Embryonic facial prominence (tissue), 1 donor: Measurements from ENCODE around the gene PTBP1.
"Not testable (repeated sequence)": the region's sequence is repeated elsewhere in the genome, so short reads cannot be mapped to it uniquely, and the experiment has no call there.

Experiments
- DNase-seq: peaks from one replicate; pipeline ENCODE4 v3.0.0-alpha.2; 2016; ENCODE audit errors: extremely low spot score

PTBP1 gene

DNA sequence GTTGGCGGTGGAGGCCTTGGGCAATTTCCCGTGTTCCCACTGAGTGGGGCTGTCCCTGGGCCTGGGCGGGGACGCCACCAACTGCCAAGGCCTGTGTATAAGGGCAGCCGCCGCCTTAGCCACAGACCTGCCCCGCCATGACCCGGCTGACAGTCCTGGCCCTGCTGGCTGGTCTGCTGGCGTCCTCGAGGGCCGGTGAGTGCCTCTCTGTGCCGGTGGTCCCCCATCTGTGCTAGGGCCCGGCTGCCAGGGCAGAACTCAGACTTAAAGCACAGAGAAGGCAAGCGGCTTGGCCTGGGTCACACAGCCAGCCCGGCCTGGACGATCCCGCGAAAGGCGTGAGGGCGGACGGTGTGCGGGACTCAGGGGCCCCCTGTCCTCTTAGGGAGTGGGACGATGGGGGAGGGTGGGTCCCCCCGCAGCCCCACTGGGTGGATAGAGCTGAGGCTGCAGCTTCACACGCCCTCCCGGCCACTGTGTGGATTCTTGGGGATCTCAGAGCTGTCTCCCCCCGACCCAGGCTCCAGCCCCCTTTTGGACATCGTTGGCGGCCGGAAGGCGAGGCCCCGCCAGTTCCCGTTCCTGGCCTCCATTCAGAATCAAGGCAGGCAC is 30.6 kb downstream of the PTBP1 start, which contains the start of gene AZU1:
AZU1 (plus strand) TSS at position 128 of the 612 bp plus-strand sequence; CDS start at position 138, 10 bp downstream.
- DNase-seq = no peak

DNA sequence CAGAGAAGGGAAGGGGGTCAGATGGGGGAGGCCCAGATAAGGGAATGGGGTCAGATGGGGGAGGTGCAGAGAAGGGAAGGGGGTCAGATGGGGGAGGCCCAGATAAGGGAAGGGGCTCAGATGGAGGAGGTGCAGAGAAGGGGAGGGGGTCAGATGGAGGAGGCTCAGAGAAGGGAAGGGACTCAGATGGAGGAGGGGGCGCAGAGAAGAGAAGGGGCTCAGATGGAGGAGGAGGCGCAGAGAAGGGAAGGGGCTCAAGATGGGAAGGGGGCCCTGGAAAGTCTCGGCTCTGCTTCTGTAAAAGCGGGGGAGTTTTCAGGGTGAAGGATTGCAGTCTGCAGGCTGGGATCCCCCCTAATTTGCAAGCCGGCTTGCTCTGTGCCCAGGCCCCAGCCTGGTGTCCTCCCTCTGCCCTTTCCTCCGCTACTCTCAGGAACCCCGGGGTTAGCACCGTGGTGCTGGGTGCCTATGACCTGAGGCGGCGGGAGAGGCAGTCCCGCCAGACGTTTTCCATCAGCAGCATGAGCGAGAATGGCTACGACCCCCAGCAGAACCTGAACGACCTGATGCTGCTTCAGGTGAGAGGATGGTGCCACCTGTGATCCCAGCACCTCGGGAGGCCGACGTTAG is 32.0 kb downstream of the PTBP1 start:
- no peak for DNase-seq

DNA sequence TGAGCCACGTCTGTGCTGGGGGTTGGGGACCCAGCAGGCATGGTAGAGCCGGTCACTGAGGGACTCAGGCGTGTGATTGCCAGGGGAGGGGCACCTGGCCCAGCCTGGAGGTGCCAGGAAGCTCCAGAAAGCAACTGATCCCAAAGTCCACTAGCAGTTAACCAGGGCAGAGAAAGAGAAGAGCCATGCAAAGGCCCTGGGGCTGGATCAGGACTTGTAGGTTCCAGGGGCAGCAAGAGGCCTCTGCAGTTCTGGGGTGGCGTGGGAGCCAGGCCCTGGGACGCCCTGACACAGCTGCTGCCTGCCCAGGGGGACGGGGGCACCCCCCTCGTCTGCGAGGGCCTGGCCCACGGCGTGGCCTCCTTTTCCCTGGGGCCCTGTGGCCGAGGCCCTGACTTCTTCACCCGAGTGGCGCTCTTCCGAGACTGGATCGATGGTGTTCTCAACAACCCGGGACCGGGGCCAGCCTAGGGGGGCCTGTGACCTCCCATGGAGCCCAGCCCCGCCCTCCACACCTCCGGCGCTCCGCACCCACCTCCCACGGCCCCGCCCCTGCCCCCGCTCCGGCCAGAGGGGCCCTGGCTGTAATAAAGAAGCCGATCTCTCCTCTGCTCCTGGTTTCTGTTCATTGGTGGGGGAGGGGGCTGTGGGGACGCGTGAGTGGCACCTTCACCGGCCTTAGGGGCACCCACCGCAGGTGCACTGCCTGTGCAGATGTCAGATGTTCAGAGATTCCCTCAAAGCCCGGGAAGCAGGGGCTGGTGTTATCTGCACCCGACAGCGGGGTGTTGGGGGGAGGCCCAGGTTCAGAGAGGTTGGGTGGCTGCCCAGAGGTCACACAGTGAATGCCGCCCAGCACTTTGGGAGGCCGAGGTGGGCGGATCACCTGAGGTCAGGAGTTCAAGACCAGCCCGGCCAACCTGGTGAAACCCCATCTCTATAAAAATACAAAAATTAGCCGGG is 34.4 kb downstream of the PTBP1 start:
- no peak for DNase-seq

DNA sequence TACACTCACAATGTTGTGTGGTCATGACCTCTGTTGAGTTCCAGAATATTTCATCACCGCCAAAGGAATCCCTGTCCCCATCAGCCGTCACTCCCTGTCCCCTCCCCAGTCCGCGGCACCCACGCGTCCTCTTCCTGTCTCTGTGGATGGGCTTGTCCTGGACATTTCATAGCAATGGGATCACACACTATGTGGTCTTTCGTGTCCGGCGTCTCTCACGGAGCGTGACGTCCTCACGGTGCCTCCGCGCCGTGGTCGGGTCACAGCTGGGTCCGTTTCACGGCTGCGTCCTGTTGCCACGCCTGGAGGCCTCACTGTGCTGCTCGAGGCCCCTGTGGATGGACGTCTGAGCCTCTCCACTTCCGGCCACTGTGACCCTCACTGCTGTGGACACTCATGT is 37.0 kb downstream of the PTBP1 start:
- DNase-seq = no peak

DNA sequence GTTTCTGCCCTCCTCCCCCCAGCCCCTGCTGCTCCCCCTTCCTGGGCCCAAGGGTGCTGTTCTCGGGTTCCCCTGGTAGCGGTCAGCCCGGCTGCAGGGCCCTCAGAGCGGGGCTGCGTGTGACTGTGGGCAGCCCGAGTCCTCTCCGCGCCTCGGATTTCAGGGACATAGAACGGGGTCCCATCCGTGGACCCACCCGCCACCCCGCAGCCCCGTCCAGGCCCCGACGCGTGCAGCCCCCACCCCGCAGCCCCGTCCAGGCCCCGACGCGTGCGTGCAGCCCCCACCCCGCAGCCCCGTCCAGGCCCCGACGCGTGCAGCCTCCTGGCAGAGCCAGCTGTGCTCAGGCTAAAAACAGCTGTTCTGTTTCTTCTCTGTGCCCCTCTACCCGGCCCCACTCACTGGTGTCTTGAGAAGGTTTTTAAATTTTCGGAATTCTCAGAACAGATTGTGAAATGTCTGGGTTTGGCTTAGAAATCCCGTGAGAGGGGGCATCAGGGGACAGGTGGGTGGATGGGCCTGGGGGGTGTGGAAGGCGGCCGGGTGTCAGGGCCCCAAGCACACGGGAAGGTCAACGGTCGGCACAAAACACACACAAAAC is 38.1 kb downstream of the PTBP1 start:
- DNase-seq = no peak

DNA sequence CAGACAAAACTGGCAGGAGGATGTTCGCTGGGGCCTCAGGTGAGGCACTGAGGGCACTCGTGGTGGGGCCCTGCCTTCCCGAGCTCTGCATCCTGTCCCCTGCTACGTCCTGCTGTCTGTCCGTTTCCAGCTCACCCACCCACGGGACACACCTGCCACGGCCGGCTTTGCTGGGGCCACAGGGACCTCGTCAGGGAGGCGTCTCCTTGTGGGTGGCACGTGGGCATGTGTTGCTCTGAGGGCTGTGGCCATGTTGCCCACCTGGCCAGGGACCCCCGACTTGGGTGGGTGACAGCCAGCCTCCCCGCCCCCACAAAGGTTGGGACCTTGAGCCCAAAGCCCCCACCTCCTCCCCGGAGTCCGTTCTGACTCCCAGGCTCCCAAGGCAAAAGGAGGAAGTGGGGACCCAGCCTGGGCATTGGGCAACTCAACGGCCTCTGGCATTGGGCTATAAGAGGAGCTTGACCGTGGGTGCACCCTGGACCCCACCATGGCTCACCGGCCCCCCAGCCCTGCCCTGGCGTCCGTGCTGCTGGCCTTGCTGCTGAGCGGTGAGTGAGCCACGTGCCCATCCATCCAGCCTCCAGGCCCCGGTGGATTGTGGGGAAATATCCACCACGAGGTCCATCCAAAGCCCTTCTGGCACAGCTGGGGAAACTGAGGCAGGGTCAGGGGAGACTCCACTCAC is 43.4 kb downstream of the PTBP1 start, which contains the start of gene PRTN3:
PRTN3 (plus strand) TSS at position 481 of the 688 bp plus-strand sequence; CDS start at position 491, 10 bp downstream.
- no peak for DNase-seq

DNA sequence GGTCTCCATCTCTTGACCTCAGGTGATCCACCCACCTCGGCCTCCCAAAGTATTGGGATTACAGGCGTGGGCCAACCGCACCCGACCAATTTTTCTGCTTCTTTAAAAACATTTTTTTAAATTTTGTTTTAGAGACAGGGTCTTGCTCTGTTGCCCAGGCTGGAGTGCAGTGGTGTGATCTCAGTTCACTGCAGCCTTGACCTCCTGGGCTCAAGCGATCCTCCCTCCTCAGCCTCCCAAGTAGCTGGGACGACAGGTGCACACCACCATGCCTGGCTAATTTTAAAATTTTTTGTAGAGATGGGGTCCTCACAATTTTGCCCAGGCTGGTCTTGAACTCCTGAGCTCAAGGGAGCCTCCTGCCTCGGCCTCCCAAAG is 45.5 kb downstream of the PTBP1 start:
- DNase-seq = not testable (repeated sequence)

DNA sequence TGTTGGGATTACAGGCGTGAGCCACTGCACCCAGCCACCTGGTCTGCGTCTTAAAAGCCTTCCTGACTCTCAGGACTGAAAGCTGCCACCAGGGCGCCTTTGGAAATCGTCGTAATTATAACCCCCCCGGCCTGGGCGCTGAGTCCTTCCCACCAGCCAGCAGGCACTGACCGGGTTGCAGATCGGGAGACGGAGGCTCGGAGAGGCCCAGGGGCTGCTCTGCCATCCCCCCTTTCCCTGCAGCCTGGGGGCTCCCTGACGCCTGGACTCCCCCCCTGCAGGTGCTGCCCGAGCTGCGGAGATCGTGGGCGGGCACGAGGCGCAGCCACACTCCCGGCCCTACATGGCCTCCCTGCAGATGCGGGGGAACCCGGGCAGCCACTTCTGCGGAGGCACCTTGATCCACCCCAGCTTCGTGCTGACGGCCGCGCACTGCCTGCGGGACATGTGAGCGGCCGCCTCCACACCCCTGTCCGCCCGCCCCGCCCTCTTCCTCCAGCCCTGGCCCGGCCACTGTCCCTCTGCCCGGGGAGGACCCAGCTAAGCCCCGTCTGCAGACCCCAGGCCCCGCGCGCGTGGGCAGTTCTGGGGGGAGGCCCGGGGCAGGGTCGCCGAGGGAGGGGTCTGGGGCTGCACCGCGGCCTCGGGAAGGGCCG is 46.1 kb downstream of the PTBP1 start:
- no peak for DNase-seq

DNA sequence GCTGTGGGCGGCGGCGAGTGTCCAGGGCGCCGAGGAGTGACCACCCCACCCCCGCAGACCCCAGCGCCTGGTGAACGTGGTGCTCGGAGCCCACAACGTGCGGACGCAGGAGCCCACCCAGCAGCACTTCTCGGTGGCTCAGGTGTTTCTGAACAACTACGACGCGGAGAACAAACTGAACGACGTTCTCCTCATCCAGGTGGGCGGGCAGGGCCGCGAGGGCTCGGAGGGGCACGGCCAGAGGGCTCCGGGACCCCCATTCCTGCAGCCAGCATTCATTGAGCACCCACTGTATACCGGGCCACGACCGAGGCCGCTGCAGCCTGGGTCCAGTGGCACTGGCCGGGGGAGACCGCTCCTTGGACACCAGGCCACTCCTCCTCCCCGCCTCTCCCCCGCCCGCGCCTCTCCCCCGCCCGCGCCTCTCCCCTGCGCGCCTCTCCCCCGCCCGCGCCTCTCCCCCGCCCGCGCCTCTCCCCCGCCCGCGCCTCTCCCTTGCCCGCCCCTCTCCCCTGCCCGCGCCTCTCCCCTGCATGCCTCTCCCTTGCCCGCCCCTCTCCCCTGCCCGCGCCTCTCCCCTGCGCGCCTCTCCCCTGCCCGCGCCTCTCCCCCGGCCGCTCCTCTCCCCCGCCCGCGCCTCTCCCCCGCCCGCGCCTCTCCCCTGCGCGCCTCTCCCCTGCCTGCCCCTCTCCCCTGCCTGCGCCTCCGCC is 46.7 kb downstream of the PTBP1 start:
- DNase-seq = no peak

DNA sequence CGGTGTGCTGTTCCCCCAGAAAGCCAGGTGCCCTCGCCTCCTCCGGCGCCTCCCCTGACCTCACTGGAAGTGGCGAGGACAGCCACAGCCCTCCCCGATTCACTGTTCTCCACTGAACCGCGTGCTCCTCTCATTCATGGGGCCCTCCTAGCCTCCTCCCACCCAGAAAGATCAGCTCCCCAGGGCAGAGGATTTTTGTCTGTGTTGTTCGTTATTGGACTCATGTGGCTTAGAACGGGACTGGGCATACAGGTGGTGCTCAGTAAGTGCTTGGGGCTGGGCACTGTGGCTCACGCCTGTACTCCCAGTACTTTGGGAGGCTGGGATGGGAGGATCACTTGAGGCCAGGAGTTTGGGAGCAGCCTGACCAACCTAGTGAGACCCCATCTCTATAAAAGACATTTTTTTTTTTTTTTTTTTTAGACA is 47.3 kb downstream of the PTBP1 start:
- DNase-seq = no peak

DNA sequence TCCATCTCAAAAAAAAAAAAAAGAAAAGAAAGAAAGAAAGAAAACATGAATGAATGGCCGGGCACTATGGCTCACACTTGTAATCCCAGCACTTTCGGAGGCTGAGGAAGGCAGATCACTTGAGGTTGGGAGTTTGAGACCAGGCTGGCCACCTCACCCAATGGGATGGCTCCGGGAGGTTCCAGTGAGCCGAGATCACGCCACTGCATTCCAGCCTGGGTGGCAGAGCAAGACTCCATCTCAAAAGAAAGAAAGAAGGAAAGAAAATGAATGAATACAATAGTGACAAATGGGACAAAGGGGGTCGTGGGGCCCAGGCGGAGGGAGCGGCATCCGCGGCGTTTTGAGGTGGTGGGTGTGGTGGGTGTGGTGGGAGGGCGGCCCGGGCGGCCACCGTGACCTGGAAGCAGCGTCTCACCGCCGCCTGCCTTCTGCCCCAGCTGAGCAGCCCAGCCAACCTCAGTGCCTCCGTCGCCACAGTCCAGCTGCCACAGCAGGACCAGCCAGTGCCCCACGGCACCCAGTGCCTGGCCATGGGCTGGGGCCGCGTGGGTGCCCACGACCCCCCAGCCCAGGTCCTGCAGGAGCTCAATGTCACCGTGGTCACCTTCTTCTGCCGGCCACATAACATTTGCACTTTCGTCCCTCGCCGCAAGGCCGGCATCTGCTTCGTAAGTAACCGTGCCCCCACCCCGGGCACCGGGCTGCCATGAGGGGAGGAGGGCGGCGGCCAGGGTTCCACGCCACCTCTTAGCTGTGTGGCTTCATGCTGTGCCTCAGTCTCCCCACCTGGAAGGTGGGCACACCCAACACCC is 48.7 kb downstream of the PTBP1 start:
- no peak for DNase-seq

DNA sequence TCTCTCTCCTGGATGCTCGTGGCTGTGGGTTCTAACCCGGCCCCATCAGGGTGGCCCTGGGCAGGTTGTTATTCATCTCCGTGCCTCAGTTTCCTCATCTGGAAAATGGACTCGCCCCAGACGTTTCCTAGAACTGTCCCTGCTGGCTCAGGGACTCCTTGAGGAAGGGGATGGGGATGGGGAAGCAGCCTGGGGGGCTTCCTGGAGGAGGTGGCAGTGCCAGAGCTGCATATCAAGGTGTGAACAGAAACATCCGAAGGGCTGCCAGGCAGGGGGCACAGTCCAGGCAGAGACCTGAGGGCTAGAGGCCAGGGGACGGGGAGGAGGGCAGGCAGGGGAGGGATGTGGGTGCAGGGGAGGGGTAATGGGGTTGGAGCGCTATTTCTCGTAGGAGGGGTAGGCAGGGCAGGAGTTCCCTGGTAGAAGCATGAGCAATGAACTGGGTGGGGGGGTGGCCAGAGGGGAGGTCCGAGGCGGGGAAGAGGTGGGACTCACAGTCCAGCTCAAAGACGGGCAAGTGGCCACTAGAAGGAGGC is 51.2 kb downstream of the PTBP1 start:
- DNase-seq = no peak

DNA sequence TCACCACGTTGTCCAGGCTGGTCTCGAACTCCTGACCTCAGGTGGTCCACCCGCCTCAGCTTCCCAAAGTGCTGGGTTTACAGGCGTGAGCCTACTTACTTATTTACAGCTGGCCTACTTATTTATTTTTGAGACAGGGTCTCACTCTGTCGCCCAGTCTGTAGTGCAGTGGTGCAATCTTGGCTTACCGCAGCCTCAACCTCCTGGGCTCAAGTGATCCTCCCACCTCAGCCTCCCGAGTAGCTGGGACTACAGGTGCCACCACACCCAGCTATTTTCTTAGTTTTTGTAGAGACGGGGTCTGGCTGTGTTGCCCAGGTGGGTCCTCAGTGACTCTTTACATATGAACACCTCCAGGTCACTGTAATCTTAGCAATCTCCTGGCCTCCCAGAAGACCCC is 51.9 kb downstream of the PTBP1 start:
- DNase-seq = not testable (repeated sequence)

DNA sequence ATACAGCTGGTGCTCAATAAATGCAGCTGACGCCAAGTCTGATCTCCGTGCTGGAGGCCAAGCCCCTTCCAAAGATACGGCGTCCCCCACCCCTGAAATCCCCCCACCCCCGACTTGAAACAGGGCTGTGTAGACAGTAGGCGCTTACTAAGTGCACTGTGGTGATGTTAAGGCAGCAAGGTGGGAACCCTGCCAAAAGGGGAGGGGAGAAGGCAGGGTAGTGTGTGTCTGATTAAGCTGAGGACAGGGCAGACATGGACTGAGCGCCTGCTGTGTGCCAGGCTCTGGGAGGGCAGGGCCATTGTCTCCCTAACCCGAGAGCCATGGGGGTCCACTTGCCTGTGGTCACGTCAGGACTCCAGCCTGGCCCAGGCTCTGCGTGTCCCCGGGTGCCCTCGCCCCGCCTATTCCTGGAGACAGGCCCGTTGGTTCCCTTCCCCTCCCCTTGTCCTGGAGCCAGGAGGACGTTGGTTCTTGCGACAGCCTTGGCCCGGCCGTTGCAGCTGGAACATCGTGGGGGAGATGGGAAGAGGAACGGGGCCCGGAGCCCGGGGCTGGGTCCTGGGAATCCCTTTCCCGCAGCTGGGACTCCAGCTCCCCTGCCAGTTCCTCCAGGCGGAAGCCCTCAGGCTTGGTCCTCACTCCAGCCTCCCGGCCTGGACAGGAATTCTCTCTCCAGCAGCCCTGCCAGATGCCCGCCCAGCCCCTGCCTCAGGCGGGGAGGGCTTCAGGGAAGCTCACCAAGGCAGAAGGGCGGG is 53.1 kb downstream of the PTBP1 start:
- DNase-seq = no peak

DNA sequence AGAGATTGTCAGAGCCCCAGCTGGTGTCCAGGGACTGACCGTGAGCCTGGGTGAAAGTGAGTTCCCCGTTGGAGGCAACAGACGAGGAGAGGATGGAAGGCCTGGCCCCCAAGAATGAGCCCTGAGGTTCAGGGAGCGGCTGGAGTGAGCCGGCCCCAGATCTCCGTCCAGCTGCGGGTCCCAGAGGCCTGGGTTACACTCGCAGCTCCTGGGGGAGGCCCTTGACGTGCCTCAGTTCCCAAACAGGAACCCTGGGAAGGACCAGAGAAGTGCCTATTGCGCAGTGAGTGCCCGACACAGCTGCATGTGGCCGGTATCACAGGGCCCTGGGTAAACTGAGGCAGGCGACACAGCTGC is 53.7 kb downstream of the PTBP1 start:
- DNase-seq = no peak

DNA sequence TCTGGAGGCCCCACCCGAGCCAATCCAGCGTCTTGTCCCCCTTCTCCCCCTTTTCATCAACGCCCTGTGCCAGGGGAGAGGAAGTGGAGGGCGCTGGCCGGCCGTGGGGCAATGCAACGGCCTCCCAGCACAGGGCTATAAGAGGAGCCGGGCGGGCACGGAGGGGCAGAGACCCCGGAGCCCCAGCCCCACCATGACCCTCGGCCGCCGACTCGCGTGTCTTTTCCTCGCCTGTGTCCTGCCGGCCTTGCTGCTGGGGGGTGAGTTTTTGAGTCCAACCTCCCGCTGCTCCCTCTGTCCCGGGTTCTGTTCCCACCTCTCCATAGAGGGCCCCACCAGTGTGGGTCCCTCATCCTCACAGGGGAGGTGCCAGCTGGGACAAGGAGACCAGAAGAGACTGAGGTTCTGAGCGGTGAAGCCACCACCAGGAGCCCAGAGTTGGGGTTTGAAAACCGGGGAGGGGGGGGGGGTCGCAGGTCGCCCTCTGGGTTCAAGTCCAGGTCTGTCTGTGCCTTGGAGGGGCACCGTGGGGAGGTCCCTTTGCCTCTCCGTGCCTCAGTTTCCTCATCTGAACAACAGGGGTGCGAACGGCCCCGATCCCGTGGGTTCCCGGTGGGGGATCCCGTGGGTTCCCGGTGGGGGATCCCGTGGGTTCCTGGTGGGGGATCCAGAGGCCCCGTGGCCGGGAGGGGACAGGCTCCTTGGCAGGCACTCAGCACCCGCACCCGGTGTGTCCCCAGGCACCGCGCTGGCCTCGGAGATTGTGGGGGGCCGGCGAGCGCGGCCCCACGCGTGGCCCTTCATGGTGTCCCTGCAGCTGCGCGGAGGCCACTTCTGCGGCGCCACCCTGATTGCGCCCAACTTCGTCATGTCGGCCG is 55.1 kb downstream of the PTBP1 start, which contains the start of gene ELANE:
ELANE (plus strand) TSS at position 168 of the 878 bp plus-strand sequence; CDS start at position 194, 26 bp downstream.
- DNase-seq = no peak

DNA sequence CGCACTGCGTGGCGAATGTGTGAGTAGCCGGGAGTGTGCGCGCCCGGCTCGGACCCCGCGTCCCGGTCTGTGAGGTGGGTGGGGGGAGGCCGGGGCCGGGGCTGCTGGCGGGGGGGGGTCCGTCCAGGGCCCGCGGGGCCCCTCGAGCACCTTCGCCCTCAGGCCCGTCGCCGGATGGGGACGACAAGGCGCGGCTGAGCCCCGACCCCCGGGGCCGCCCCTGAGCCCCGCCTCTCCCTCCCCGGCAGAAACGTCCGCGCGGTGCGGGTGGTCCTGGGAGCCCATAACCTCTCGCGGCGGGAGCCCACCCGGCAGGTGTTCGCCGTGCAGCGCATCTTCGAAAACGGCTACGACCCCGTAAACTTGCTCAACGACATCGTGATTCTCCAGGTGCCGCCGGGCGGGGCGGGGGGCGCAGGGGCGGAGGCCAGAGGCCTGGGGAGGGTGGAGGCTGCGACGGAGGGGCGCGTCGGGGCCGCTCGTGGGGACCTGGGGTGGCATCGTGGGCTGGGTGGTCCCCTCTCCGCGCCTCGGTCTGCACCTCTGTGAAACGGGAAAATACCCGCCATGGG is 55.8 kb downstream of the PTBP1 start:
- no peak for DNase-seq
